Neural progenitor cell (in vitro differentiated cells): Measurements from ENCODE around the gene ADK.

ENCODE experiments used
- CTCF ChIP-seq: fragments of 200-600 bp; sonication (generic); IDR thresholded peaks from 2 replicates; pipeline ENCODE4 v1.5.1; 2017; ENCODE audit warnings: antibody characterized with exemption, mild to moderate bottlenecking
- EZH2 ChIP-seq: fragments of 200-600 bp; sonication (generic); IDR thresholded peaks from 2 replicates; pipeline ENCODE4 v1.6.1; 2017; ENCODE audit warnings: antibody characterized with exemption, mild to moderate bottlenecking, moderate library complexity
- EZH2phosphoT487 ChIP-seq: fragments of 200-600 bp; sonication (generic); IDR thresholded peaks from 2 replicates; pipeline ENCODE4 v1.6.1; 2017; ENCODE audit warnings: antibody characterized with exemption

DNA sequence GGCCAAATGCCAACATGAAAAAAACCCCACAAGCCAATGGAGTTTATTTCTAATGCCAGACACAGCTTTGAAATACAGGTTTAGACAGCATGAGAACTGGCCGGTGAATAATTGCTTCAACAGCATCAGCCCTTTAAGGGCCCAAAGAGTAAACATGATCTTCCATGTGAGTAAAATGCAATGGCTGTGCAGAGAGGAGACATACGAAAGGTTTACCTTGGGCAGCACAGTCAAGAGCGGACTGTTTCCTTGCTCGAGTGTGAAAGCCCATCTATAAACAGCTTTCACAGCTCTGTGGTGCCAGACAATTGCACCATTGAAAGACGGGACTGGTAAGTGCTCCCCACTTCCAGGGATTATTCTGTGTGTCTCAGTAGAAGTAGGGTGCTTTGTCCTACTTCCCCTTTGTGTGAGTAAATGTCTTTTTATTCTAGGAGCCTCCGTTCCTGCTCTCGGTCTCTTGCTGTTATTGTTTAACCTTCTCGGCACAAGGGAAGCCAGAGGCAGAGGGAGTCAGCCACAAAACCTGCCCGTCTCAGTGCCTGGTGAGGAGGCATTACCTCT is 597.5 kb downstream of the ADK start:
- TF ChIP-seq CTCF (no peak), EZH2 (no peak), EZH2phosphoT487 (no peak)
